Fibroblast of skin of right biceps (primary cell): ENCODE data around the gene IFITM2.
"Not testable (repeated sequence)": the region's sequence is repeated elsewhere in the genome, so short reads cannot be mapped to it uniquely, and the experiment has no call there.

ENCODE experiments used
- DNase-seq: peaks from one replicate; pipeline ENCODE4 v3.0.0-alpha.2; 2013

The IFITM2 gene

GRCh38 chr11:349270-349954 lies 41.8 kb downstream of the IFITM2 start:
- not testable (repeated sequence) for DNase-seq

- DNase-seq = not testable (repeated sequence)
Observed at GRCh38 chr11:350033-350722, 42.6 kb downstream of the IFITM2 start.

- DNase-seq = no peak
Observed at GRCh38 chr11:350723-351255, 43.2 kb downstream of the IFITM2 start.

- DNase-seq = no peak
Observed at GRCh38 chr11:351411-351810, 43.8 kb downstream of the IFITM2 start.

- DNase-seq = no peak
Observed at GRCh38 chr11:352456-353031, 44.9 kb downstream of the IFITM2 start.

- DNase-seq = peak; percentile 67
Observed at GRCh38 chr11:353179-353873, 45.7 kb downstream of the IFITM2 start.

GRCh38 chr11:355581-356458 lies 48.2 kb downstream of the IFITM2 start:
- DNase-seq = peak; percentile 97

- DNase-seq = no peak
Observed at GRCh38 chr11:356610-357009, 49.0 kb downstream of the IFITM2 start.

- no peak for DNase-seq
Observed at GRCh38 chr11:357582-357981, 50.0 kb downstream of the IFITM2 start.

- no peak for DNase-seq
Observed at GRCh38 chr11:358129-358800, 50.6 kb downstream of the IFITM2 start.
